HG03108 (cell line): ENCODE measurements around the gene AQP6.
"Not testable (repeated sequence)": the region's sequence is repeated elsewhere in the genome, so short reads cannot be mapped to it uniquely, and the experiment has no call there.

ENCODE experiments used
- ATAC-seq: cut with Tn5 transposase; IDR thresholded peaks from one replicate; pipeline ENCODE4 v1.9.1; 2021; ENCODE audit warnings: moderate library complexity; ENCODE audit not compliant: unreplicated experiment

Gene AQP6

DNA sequence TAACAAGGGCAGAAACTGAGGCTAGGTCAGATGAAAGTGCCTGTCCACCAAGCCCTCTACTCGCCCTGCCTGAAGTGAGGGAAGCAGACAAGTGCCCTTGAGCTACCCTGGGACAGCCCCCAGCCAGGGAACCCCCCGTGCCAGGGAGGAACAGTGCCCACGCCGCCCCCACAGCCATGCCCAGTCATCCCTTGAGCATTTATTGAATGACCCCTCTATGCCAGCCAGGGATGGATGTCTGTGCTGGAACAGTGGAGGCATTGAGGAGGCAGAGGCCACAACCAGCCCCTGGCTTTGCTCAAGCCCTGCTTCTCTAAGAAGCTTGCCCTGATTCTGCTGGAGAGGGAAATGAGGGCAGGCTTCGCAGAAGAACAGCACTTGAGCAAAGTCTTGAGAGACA, 3.7 kb upstream of the AQP6 start:
- ATAC-seq: no peak

DNA sequence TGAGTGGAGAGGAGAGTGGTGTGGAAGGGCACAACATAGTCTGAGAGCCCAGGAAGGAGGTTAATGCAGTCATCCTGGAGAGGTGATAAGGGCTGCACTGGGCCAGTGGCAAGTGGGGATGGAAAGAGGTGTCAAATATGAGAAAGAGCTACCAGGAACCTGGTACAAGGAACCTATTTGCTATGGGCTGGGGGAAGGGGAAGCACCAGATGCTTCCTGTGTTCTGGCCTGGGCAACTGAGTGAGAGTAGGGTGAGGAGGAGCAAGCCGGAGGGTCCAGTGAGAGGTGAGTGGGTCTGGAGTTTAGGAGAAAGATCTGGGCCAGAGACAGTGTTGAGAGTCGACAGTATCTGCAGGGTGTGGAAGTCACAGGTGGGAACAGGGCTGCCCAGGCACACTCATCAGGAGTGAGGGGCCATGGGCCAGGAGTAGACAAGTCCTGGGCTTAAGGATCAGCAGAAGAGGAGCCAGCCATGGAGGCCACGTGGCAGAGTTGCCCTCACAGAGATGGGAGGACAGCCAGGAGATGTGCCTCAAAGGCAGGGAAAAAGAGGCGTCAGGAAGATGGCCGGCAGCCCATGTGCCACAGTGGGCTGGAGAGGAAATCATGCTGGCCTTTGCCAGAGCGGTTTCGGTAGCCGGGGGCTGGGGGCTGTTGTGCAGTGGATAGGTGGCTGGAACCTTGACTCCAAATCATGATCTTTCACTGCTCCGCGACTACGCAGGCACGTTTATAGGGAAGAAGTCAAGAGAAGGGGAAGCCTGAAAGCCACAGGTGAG, 2.9 kb upstream of the AQP6 start:
- no peak for ATAC-seq

DNA sequence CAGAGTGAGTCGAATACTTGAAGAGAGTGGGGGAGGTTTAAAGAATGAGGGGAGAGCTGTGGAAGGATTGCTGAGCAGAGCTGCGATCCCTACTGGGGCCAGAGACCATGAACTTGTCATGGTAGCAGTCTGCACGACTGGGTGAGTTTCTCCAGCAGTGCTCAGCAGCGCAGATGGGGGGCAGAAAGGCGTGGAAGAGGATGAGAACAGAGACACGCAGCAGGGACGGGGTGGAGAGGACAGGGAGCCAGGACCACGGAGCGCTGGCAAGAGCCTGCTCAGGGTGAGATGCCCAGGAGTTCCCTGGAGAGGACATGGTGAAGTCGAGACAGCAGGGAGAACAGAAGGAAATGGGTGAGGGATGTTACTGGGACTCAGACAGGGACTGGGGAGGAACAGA, 2.1 kb upstream of the AQP6 start:
- ATAC-seq: no peak

DNA sequence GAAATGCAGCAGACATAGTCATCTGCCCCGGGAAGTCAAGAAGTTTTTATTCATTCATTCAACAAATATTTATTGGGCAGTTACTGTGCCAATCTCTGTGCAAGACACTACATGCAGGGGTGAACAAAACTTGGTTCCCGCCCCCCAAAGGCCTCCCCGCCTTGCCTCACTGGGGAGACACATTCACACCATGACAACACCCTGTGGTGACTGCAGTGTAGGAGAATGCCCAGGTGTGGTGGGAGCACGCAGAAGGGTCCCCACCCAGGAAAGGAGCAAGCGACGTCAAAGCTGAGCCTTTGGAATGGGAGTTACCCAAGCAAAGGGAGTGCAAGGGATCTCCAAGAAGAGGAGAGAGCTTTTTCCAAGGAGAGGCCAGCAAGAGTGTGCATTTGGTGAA, 1.6 kb upstream of the AQP6 start:
- ATAC-seq: no peak

DNA sequence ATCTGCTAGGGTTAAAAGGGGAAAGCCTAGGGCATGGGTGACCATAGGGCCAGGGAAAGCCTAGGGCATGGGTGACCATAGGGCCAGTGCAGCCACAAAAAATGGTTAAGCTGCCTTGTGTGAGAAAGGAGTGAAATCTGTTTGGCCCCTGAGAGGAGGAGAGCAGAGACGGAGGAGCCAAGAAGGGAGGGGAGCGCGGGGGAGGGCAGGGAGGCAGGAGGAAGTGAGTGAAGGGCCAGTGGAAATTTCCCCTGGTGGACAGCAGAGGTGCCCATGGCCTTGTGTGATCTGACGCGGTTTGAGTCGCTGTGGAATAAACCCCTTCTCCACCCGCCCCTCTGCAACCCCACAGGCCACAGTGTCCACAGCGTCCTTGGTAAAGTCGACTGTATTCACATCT, 618 bp upstream of the AQP6 start:
- no peak for ATAC-seq

DNA sequence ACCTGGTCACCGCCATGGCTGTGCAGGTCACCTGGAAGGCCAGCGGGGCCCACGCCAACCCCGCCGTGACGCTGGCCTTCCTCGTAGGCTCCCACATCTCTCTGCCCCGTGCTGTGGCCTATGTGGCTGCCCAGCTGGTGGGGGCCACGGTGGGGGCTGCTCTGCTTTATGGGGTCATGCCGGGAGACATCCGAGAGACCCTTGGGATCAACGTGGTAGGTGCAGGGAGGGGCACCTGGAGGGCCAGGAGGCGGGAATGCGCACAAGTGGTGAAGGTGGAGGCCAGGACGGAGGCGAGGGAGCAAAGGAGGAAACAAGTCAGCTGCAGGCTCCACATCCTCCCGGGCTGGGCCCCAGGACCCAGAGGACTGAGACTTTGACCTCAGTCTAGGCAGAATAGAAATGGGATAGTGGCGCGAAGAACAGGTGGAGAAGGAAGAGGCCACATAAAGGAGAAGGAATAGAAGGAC, 649 bp downstream of the AQP6 start:
- no peak for ATAC-seq

DNA sequence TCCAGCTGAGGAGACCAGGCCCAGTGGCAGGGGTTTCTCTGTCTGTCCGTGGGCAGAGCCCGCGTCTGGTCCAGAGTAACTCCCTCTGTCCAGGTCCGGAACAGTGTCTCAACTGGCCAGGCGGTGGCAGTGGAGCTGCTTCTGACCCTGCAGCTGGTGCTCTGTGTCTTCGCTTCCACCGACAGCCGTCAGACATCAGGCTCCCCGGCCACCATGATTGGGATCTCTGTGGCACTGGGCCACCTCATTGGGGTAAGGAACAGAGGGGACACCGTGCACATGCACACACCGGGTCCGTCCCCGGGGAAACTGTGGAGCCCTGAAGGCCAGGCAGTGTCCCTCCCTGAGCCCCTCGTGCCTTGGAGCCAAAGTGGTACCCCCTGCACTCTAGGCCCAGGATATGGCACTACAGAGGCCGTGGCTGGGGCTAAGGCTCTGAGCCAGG, 1.5 kb downstream of the AQP6 start:
- ATAC-seq: no peak

DNA sequence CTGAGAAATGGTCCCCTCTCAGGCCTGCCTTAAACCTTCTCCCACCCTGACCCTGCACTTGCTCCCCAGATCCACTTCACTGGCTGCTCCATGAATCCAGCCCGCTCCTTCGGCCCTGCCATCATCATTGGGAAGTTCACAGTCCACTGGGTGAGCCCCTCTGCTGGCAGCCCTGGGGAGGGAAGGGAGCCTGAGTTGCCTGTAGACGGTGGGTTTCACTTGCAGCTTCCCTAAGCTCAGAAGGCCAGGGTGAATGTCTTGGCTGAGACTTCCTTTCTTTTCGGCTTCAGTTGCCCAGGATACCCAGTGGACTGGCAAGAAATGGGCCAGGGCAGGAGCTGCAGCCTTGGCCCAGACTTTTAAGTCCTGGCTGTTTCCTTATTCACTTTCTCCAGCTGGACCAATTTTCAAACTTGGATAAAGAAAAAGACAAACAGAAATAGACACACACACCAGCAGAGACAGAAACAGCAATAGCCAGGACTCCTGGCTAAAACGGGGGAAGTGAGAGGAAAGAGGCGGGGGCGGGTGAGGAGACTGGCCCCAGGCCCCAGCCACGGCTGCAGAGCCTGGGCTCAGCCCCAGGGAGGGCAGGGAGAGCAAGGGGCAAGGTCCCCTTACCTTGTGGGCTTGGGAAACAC, 2.0 kb downstream of the AQP6 start:
- no peak for ATAC-seq

DNA sequence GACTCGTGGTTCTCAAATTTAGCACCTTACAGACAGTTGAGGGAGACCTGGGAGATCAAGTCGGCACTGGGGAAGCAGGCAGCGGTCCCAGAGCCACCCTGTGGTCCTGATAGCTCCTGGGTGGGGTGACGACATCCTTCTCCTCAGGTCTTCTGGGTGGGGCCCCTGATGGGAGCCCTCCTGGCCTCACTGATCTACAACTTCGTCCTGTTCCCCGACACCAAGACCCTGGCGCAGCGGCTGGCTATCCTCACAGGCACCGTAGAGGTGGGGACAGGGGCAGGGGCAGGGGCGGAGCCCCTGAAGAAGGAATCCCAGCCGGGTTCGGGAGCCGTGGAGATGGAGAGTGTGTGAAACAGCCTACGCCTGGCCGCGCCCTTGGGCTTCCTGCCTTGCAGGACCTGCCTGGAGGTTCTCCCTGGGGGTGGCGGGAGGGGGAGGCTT, 2.6 kb downstream of the AQP6 start:
- no peak for ATAC-seq

DNA sequence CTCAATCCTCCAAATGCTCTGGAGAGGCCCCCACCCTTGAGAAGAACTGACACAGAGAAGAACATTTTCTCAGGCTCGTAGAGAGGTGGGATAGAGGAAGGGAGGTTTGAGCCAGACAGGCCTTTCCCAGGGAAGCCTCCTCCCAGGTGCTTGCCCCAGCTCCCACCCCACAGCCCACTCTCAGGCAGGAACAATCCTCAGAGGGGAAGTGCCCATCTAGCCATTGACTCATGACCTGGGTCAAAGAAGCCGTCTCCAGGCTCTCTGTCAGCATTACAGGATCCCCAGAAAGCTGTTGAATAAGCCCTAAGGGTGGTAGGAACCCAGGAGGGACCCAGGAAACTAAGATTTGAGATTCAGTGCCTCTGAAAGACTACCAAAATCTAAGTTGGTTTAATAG, 3.8 kb downstream of the AQP6 start:
- no peak for ATAC-seq

DNA sequence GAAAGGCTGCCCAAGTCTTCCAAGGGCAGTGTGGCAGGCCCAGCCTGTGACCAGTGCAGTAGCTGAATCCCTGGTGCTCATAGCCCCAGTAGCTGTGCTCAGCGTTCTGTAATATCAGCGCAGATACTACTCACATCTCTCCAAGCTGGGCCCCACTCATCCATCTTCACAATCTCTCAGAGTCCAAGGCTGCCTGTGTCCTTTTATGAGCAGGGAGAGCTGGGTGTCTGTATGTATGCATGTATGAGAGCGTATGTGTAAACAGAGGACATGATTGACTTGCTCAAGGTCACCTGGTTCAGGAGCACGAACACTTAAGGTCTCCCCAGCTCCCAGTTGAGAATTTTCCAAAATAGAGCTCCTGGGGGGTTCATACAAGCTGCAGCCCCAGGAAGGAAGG, 5.4 kb downstream of the AQP6 start:
- ATAC-seq: no peak

DNA sequence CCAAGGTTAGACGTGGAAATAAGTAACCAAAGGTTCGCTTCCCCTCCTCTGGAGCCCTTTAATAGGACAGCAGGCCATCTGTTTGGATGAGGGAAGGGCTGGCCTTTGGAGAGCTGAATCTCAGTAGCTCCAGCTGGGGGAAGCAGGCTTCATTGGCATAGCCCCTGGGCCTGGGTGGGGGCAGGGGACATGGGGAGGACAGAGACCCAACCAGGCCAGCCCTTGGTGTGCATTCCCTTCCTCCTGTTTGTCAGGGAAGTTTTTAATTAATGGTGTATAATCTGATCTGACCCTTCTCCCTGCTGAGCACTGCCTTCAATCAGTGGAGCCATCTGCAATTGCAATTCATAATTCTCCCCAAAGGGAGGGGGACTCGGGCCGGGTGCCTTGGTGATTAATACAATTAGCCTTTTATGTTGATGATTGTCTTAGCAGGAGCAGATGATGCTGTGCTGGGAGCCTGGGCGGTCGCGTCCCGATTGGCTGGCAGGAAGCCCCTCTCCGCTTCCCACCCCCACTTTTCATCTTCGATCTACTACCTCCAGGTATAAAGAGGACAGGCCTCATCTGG, 6.4 kb downstream of the AQP6 start:
- no peak for ATAC-seq

DNA sequence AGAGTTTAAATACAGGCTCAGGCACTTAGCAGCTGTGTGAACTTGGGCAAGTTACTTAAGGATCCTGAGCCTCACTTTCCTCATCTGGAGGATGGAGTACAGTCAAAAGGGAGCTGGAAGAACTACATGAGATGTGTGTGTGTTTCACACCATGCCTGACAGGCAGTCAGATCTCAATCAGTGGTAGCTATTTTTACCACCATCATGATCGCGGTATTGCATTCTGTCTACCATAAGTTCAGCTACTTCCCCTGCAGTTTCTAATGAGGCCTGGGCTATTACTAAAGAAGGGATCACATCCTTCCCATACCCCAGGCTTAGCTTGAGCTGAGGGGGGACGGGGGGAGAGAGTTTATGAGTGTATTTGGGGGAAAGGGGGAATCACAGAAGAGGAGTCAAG, 7.0 kb downstream of the AQP6 start:
- no peak for ATAC-seq

DNA sequence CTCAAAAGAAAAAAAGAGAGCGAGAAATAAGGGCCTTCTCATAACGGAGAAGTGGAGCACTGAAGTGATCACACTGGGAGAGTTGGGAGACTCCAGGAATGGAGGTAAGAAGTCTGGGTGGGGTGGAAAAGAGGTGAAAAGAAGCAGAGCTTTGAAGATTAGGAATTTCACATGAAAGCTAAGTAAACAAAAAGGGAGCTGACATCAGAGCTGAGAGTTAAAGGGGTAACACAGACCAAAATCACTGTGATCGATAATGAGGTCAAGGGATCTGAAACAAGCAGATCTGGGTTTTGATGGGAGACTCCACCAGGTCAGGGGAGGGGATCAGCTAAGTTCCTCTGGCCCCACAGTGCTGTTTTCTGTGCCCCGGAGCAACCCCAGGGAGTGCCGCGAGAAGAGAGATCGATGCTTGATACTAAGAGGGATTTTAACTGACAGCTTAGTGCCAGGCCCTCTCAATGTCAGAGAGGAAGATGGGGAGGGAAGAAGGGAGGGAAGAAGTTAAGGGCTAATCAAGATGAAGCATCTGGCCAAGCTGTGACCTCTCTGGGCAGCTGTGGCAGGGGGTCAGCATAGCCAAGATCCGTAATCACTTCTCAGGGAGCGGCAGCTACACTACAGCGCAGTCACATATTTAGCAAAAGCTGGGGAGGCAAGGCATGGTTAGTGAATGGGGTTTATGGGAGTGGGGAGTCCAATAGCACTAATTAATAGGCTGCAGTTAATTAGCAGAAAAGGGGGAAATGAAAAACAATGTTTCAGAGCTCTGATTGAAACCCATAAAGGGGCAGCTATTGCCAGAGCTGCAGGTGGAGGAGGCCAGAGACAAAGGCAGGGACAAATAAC, 8.0 kb downstream of the AQP6 start:
- no peak for ATAC-seq

DNA sequence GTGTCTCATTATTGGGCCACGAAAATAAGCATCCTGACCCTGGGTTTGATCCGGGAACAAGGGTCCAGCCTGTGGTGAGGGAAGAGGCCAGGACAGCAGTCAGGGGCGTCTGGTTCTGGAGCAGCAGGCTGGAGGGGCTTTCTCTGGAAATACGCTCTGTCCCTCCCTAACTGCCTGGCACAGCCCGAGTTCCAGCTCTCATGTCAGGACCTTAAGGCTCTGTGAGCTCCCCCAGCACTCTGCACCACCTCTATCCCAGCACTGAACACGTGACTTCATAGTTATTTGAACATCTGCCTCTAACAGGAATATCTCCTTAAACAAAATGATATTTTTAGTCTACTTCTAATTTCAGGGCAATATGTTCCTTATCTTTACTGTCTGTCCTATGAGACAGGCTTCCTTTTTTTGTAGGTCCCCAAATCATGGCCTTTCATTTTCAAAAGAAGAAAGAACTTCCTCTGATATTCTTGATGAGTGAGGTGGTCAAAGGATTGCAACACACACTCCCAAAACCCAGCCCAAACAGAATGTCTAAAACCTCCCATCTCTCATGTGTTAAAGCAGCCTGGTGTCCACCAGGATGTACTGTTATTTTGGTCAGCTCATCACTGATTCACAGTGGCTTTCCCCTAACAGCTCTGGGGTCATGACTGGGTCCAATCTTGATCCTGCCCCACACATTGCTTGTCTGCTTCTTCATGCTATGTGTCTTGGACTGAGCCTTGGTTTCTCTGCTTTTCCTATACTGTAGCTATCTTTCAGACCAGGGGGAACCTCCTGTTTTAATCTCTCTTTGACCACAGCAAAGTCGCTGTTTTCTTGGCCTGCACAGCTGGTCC, 9.7 kb downstream of the AQP6 start:
- ATAC-seq: no peak

DNA sequence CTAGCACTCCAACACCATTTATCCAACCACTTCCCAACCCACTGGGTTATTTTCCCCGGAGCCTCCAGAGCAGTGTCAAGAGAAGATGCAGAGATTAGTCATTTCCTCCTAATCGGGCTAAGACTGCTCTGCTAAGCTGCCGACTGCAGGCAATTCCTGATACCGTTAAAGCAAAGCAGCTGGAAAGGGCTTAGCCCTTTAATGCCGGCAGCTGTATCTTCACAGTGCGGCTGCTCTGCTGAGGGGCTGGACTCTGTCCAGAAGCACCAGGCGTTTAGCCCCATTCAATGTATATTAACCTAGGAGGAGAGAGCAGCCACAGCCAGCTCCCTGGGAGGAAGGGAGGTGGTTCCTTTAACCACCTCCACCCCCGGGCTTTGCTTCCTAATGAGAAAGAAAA, 11.1 kb downstream of the AQP6 start:
- no peak for ATAC-seq

DNA sequence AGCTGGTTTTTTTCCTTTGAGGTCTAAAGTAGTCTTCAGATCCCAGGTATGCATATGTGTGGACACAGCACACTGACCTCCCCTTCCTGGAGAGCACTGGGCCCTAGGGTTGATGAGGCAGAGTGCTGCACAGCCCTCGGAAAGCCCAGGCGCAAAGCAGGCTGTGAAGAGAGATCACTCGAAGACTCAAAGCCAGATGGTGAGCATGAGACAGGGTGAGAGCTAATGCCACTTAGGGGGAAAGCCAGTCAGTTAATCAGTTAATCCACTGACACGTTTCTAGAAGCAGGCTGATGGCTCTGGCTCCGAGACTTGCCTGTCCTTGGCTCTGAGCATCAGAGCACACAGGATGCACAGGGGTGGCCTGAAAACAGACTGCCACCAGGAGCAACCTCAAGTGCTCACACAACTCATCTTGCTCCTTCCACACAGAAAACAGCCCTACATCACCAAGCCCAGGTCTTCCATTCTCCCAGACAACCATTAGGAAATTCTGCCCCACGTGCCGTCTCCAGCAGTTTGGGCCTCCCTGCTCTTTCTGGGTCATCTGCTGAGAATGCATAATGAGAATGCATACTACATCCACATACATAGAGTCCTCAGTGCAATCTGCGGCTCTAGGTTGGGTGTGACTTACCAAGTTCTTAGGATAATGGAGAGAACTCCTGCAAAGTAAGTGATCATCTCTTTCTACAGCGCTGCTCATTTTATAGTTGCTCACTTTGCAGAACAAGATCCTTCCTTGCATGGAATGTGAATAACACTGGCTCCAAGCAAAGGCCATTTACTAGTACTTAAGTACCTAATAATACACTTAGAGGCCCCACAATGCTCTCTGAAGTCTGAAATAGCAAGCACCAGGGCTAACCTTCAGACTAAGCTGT, 12.0 kb downstream of the AQP6 start:
- ATAC-seq: no peak

DNA sequence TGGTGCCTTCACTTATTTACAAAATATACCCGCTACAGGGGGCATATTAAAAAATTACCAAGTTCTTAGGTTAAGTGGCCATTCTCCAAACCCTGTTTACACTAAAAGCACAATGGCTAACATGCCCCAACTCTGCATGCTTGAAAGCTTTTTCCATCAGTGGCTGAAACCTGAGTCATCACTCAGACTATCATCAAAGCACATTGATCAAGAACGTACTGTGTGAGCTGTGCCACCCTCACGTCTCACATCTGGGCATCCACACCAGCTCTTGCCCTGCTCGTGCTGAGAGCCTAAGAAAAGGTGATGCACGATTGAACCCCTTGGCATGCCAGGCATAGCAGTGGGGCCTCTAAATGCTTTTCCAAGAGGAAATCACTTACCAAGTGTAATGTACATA, 13.2 kb downstream of the AQP6 start:
- ATAC-seq: no peak

DNA sequence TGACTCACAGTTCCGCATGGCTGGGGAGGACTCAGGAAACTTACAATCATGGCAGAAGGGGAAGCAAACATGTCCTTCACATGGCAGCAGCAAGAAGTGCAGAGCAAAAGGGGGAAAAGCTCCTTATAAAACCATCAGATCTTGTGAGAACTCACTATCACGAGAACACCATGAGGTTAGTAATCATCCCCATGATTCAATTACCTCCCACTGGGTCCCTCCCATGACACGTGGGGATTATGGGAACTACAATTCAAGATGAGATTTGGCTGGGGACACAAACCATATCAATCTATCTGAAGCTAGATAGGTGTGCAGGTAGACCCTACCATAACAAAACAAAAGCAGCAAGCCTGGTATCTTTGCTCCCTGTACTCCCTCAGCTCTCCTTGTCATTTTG, 13.7 kb downstream of the AQP6 start:
- not testable (repeated sequence) for ATAC-seq
